Activated CD4-positive, alpha-beta T cell treated with anti-CD3 and anti-CD28 coated beads, Interleukin-2, amount 50 U/mL, for 48 hours (primary cell): ENCODE measurements around the gene TRIML1.
"Not testable (repeated sequence)": the region's sequence is repeated elsewhere in the genome, so short reads cannot be mapped to it uniquely, and the experiment has no call there.

Source experiments
- DNase-seq, 2 experiments: peaks; one replicate each; pipeline ENCODE4 v3.0.0-alpha.2; 2020

TRIML1 gene

GRCh38 chr4:188154668-188155405, 15.6 kb downstream of the TRIML1 start:
- no peak for DNase-seq

GRCh38 chr4:188158336-188158735, 19.1 kb downstream of the TRIML1 start:
- DNase-seq: no peak

GRCh38 chr4:188159513-188160226, 20.4 kb downstream of the TRIML1 start:
- not testable (repeated sequence) for DNase-seq

- no peak for DNase-seq
Observed at GRCh38 chr4:188160406-188160805, 21.2 kb downstream of the TRIML1 start.

- DNase-seq: no peak
Observed at GRCh38 chr4:188161167-188161566, 21.9 kb downstream of the TRIML1 start.

GRCh38 chr4:188162698-188163097, 23.5 kb downstream of the TRIML1 start:
- DNase-seq: no peak

GRCh38 chr4:188168726-188169373, 29.6 kb downstream of the TRIML1 start:
- no peak for DNase-seq

- DNase-seq: no peak
Observed at GRCh38 chr4:188171551-188171950, 32.3 kb downstream of the TRIML1 start.

- DNase-seq: no peak
Observed at GRCh38 chr4:188175288-188175687, 36.0 kb downstream of the TRIML1 start.

- DNase-seq: no peak
Observed at GRCh38 chr4:188177997-188178675, 38.9 kb downstream of the TRIML1 start.

- no peak for DNase-seq
Observed at GRCh38 chr4:188178806-188179205, 39.6 kb downstream of the TRIML1 start.

- DNase-seq: no peak
Observed at GRCh38 chr4:188187106-188187505, 47.9 kb downstream of the TRIML1 start.

- DNase-seq: no peak
Observed at GRCh38 chr4:188190461-188190860, 51.2 kb downstream of the TRIML1 start.

- no peak for DNase-seq
Observed at GRCh38 chr4:188194421-188194820, 55.2 kb downstream of the TRIML1 start.

GRCh38 chr4:188195389-188195985, 56.2 kb downstream of the TRIML1 start:
- DNase-seq: no peak

- no peak for DNase-seq
Observed at GRCh38 chr4:188196134-188196735, 57.0 kb downstream of the TRIML1 start.
